Psoas muscle (tissue), 8 donors: ENCODE data around the gene VPS35L. TPM values are rescaled to one million over a fixed set of nuclear protein-coding genes. Genes with fewer than 3 reads are reported as not detected.
A peak's percentile ranks its signal among the peaks of the same experiment; 100 is the strongest.

Experiments
- ATAC-seq, 4 donors: fragments of 200-7000 bp; cut with Tn5 transposase; one replicate each; pipeline ENCODE4 v1.9.1; 2020; ENCODE audit warnings: moderate library complexity in 3 of 4, mild to moderate bottlenecking in 2 of 4
- DNase-seq, 2 donors: peaks; one replicate each; pipeline ENCODE4 v3.0.0-alpha.2; 2020
- H3K27ac ChIP-seq: fragments of 200-600 bp; one replicate; pipeline ENCODE4 v1.8.0; 2022
- H3K27me3 ChIP-seq, 3 donors: fragments of 200-600 bp in 1 of 3; one replicate each; pipeline versions ENCODE4 v1.6.1 to v1.8.0; 2013 to 2022; ENCODE audit warnings: low read length in 2 of 3, mild to moderate bottlenecking in 2 of 3, moderate library complexity in 1 of 3; ENCODE audit not compliant: insufficient read depth in 3 of 3
- H3K36me3 ChIP-seq, 2 donors: fragments of 200-600 bp in 1 of 2; one replicate each; pipeline versions ENCODE4 v1.6.1 to v1.8.0; 2013 to 2022; ENCODE audit warnings: low read depth in 1 of 2, mild to moderate bottlenecking in 1 of 2, moderate library complexity in 1 of 2; ENCODE audit not compliant: insufficient read depth in 1 of 2
- H3K4me1 ChIP-seq: fragments of 200-600 bp; one replicate; pipeline ENCODE4 v1.8.0; 2022
- H3K4me3 ChIP-seq: fragments of 200-600 bp; one replicate; pipeline ENCODE4 v1.8.0; 2022; ENCODE audit warnings: mild to moderate bottlenecking
- H3K9me3 ChIP-seq: fragments of 200-600 bp; one replicate; pipeline ENCODE4 v1.8.0; 2022
- WGBS, 3 donors: extraction: QIAGEN DNeasy Blood & Tissue Kit; methylation state at CpG; one replicate each; pipeline versions ENCODE4 v1.1.6 to v1.1.7; 2013; 5-methylcytosine and 5-hydroxymethylcytosine counted together
- intact Hi-C, 2 donors: fragments of 100-400 bp; cut with DNase I; formaldehyde crosslinking; loops; one replicate each; pipeline versions ENCODE4 v1.11.0 to v1.14.2; 2022
- polyA plus RNA-seq, 3 donors: library from polyadenylated mRNA; stranded (reverse); fragments of 200-250 nt; gene quantifications; one replicate each; pipeline ENCODE4 v1.2.3, GENCODE V29; 2013
- total RNA-seq, 4 donors: library from RNA; stranded (reverse); fragmentation: NEBNext Ultra II Directional in 2 of 4; extraction: Animal tissue kit (Norgen Biotek cat#: 25700) in 2 of 4; gene quantifications; one replicate each; pipeline versions ENCODE4 v1.2.1 to v1.2.4, GENCODE V29; 2021 to 2023
- TF ChIP-seq, protein P1 (sequence below): fragments of 200-600 bp; IDR thresholded peaks from one replicate; pipeline ENCODE4 v1.8.0; 2022; ENCODE audit warnings: antibody characterized with exemption
- donor health status: healthy with polysubstance abuse.
- donor health status: DM: no; HTN: no; CAD: no; lungs with moderate emphysema.
- donor health status: Bipolar disorder and iron deficiency.
- donor health status: healthy.
- donor health status: DM: yes; HTN: yes; CAD: no.
- donor health status: DM: no; HTN: no; CAD: no.
- donor health status: DM: no; HTN: no; CAD: no.
- donor health status: DM: yes; HTN: yes; CAD: no.

VPS35L gene
- total and polyA plus RNA-seq, 7 donors = 12.6 to 34.6 (median 27.8) TPM

DNA sequence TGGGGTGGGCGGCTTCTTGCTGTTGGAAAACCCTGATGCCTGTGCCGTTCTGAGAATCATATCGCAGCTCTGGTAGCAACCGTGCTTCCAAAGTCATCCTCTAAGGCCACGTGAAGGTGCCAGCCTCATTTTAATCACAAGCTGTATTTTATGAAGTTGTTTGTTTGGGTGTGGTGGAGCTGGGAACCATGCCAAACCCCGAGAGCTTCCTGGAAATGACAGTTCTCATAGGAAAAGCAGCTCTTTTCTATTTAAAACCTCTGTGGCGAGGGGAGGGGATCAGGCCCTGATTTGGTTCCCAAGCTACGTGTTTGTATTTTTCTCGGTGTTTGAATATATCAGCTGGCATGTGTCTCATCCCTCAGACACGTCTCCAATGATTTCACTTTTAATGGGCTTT lies 140.8 kb downstream of the VPS35L start:
- Histone ChIP-seq H3K4me3 (no peak overlapping the region), H3K27ac (peak overlapping the region; percentile 58), H3K4me1 (peaks cover 43% of the 10 kb centered on the region), H3K9me3 (no peaks in the 10 kb centered on the region), H3K27me3 (no peaks in the 10 kb centered on the region), H3K36me3 (peaks cover 0 to 41% of the 10 kb centered on the region in 2 donors)
- WGBS, 3 donors = 26 to 36% (median 33%) methylated on average over 10 of the region's 10 CpGs
- DNase-seq (peak; percentile 74 to 82), ATAC-seq (peak in 1 of 4 donors; percentile 32)
- intact Hi-C loops = no loop called here
- TF ChIP-seq, protein P1, sequence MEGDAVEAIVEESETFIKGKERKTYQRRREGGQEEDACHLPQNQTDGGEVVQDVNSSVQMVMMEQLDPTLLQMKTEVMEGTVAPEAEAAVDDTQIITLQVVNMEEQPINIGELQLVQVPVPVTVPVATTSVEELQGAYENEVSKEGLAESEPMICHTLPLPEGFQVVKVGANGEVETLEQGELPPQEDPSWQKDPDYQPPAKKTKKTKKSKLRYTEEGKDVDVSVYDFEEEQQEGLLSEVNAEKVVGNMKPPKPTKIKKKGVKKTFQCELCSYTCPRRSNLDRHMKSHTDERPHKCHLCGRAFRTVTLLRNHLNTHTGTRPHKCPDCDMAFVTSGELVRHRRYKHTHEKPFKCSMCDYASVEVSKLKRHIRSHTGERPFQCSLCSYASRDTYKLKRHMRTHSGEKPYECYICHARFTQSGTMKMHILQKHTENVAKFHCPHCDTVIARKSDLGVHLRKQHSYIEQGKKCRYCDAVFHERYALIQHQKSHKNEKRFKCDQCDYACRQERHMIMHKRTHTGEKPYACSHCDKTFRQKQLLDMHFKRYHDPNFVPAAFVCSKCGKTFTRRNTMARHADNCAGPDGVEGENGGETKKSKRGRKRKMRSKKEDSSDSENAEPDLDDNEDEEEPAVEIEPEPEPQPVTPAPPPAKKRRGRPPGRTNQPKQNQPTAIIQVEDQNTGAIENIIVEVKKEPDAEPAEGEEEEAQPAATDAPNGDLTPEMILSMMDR = no peak

GRCh38 chr16:19696961-19697360 lies 141.5 kb downstream of the VPS35L start:
- WGBS, 3 donors = 68 to 79% (median 79%) methylated on average over 14 to 15 of the region's 15 CpGs
- intact Hi-C loops = no loop called here
- H3K27me3 ChIP-seq = no peaks in the 10 kb centered on the region
- peaks cover 43% of the 10 kb centered on the region for H3K4me1 ChIP-seq
- DNase-seq (no peak), ATAC-seq (peak in 1 of 4 donors; percentile 27)
- peaks cover 0 to 41% of the 10 kb centered on the region in 2 donors for H3K36me3 ChIP-seq
- TF ChIP-seq, protein P1 = no peak
- H3K4me3 ChIP-seq = no peak overlapping the region
- peak overlapping the region; percentile 58 for H3K27ac ChIP-seq
- no peaks in the 10 kb centered on the region for H3K9me3 ChIP-seq

DNA sequence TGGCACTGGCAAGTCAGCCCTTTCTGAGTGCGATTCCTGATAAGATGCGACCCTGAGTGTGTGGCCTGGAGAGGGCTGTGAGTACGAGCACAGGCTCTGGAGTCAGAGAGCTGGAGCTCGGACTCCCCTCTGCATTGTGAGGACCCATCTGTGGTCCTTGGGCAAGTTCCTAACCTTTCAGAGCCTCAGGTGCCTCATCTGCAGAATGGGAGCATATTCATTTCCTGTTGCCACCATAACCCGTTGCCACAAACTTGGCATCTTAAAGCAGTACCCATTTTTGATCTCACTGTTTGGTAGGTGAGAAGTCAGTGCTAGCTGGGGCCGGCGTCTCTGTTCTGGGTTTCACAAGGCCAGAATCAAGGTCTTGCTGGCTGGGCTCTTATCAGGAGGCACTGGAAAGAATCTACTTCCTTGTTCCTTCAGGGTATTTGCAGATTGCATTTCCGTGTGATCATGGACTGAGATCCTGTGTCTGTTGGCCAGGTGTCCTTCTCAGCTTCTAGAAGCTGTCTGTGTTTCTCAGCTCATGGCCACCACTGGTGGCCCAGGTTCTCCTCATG lies 142.3 kb downstream of the VPS35L start:
- TF ChIP-seq, protein P1 = no peak
- Histone ChIP-seq H3K36me3 (peaks cover 0 to 41% of the 10 kb centered on the region in 2 donors), H3K27ac (peak overlapping the region; percentile 47), H3K4me1 (peaks cover 43% of the 10 kb centered on the region), H3K27me3 (no peaks in the 10 kb centered on the region), H3K9me3 (no peaks in the 10 kb centered on the region), H3K4me3 (no peak overlapping the region)
- no peak for ATAC-seq
- WGBS, 3 donors = 81 to 86% (median 83%) methylated on average over 8 of the region's 8 CpGs
- no peak for DNase-seq
- intact Hi-C loops = no loop called here

DNA sequence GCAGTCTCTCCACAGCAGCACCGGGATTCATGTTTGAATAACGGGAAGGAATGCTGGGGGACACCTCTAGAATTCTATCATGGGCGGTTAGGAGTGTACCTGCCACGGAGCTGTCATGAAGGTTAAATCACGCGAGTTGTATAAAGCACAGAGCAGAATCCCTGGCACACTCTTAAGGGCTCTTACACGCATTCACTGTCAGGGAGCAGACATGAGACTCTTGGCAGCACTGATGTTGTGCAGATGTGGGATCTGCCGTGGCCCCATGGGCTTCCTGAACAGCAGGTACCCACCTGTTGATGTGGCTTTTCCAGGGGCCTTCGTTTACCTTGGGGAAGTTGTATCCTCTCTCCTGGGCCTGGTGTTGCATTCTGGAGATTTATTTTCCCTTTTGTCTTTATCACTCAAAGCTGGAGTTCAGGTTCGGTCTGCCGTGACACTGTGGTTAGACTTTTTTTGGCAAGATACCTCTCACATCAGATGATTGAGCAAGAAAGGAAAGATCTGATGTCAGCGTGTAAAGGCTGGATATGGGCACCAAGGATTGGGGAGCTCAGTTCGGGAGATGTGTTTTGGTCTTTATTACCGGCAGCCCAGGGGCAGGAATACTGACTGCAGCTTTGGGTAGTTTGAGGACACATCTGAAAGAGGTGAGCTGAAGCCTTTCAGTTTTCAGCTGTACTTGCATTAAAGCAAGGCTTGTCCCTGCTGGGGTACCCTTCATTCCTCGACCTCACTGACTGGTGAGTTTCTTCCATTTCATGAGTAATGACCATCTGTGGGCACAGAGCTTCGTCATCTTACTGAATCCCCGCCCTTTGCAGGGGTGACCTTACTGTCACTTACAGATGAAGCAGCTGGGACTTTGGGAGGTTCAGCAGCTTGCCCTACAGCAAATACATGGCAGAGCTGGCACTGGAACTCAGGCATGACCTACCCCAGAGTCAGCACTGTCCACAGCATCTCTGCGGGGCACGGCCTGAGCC lies 143.3 kb downstream of the VPS35L start:
- no peaks in the 10 kb centered on the region for H3K9me3 ChIP-seq
- ATAC-seq (peak; percentile 47 to 77 (median 58)), DNase-seq (peak in 1 of 2 donors; percentile 8)
- no peak overlapping the region for H3K4me3 ChIP-seq
- intact Hi-C loops = no loop called here
- peaks cover 0 to 48% of the 10 kb centered on the region in 2 donors for H3K36me3 ChIP-seq
- 66 to 84% (median 71%) methylated on average over 19 of the region's 19 CpGs for WGBS, 3 donors
- H3K27ac ChIP-seq = peak overlapping the region; percentile 47
- peaks cover 43% of the 10 kb centered on the region for H3K4me1 ChIP-seq
- no peaks in the 10 kb centered on the region for H3K27me3 ChIP-seq
- TF ChIP-seq, protein P1 = no peak
